ENCODE data around the gene GTF2I.
"Not testable (repeated sequence)": the region's sequence is repeated elsewhere in the genome, so short reads cannot be mapped to it uniquely, and the experiment has no call there.

- not testable (repeated sequence) for TF ChIP-seq EZH2, CTCF, EZH2phosphoT487 (IDR thresholded peaks at IDR 0.05)
Measured at GRCh38 chr7:74756673-74757072, 99.2 kb downstream of the GTF2I start.
